Mammary epithelial cell (primary cell): ENCODE results near the gene ANTXR1.

Source experiments
- CTCF ChIP-seq, 2 donors: IDR thresholded peaks in 1 of 2; conservative IDR thresholded peaks in 1 of 2; 2 replicates each; pipeline ENCODE4 v1.5.1; 2011 to 2012; ENCODE audit warnings: inconsistent platforms in 2 of 2, low read length in 2 of 2, mild to moderate bottlenecking in 2 of 2, control low read depth in 1 of 2, low read depth in 1 of 2; ENCODE audit not compliant: insufficient read depth in 1 of 2; ENCODE audit errors: extremely low read depth in 1 of 2
- EZH2 ChIP-seq: IDR thresholded peaks from 2 replicates; pipeline ENCODE4 v1.6.1; 2012; ENCODE audit warnings: low read length, inconsistent platforms, borderline replicate concordance

GRCh38 chr2:69073928-69074570, 61.1 kb downstream of the ANTXR1 start:
- TF ChIP-seq CTCF (conservative IDR thresholded peaks at IDR 0.05 in 1 of 2, IDR thresholded peaks at IDR 0.05 in 1 of 2; ENCODE audit: extremely low read depth in 1 of 2, insufficient read depth in 1 of 2, low read depth in 1 of 2, low read length in 2 of 2) = no peak
- TF ChIP-seq EZH2 = no peak
